HCT116 (cell line): ENCODE data around the gene PPP1R12C. TPM values are rescaled to one million over a fixed set of nuclear protein-coding genes. Genes with fewer than 3 reads are reported as not detected.

Source experiments
- ATAC-seq: fragments of 200-7000 bp; cut with Tn5 transposase; 2 replicates; pipeline ENCODE4 v1.9.1; 2020; ENCODE audit warnings: mild to moderate bottlenecking, moderate library complexity
- BruUV-seq: library from RNA; stranded (reverse); fragments of 400-500 nt; replicated peaks from 2 replicates; lab custom pipeline; 2021; lab: Mats Ljungman, UMichigan
- CTCF ChIA-PET: fragments of 300-600 bp; sonication (Branson Sonifier 250); formaldehyde crosslinking; loops from one replicate; lab custom pipeline; 2021; ENCODE audit warnings: antibody characterized with exemption; lab: Charles Lee
- POLR2A ChIA-PET: fragments of 300-600, 350-600 bp; sonication (Branson Sonifier 250); formaldehyde crosslinking; loops from one replicate; lab custom pipeline; 2021; ENCODE audit warnings: antibody characterized with exemption; lab: Charles Lee
- RAD21 ChIA-PET, 2 experiments: fragments of 300-600 bp; sonication (Branson Sonifier 250); formaldehyde crosslinking; loops; one replicate each; lab custom pipeline; 2023; ENCODE audit warnings: low total read pairs in 2 of 2; ENCODE audit not compliant: uncharacterized antibody in 2 of 2, unreplicated experiment in 2 of 2, low non-redundant PET in 1 of 2; lab: Charles Lee
- DNase-seq: peaks from one replicate; pipeline ENCODE4 v3.0.0-alpha.2; 2010; ENCODE audit warnings: low read depth, low spot score
- H2AFZ ChIP-seq: fragments of 200-600 bp; shearing (Covaris generic), sonication (generic); 2 replicates; pipeline ENCODE4 v1.6.1; 2017; ENCODE audit warnings: low read depth, mixed run types, mixed read lengths, antibody characterized with exemption, low read length; ENCODE audit not compliant: poor library complexity, severe bottlenecking
- H3K27ac ChIP-seq: 2 replicates; pipeline ENCODE4 v1.5.1; 2012; ENCODE audit warnings: low read depth, low read length
- H3K27me3 ChIP-seq: fragments of 200-600 bp; sonication (generic); 2 replicates; pipeline ENCODE4 v1.6.1; 2016; ENCODE audit warnings: mixed run types, low read length, mixed read lengths; ENCODE audit not compliant: insufficient read depth
- H3K36me3 ChIP-seq, 2 experiments: fragments of 200-500 bp in 1 of 2; fragments of 200-600 bp in 1 of 2; sonication (Bioruptor generic) in 1 of 2; sonication (generic) in 1 of 2; 2 replicates each; pipeline versions ENCODE4 v1.5.1 to v1.6.1; 2014 to 2016; ENCODE audit warnings: low read length in 2 of 2, inconsistent platforms in 1 of 2, mixed read lengths in 1 of 2, mixed run types in 1 of 2; ENCODE audit not compliant: insufficient read depth in 2 of 2, control insufficient read depth in 1 of 2
- H3K4me1 ChIP-seq, 2 experiments: fragments of 200-600 bp in 1 of 2; sonication (generic) in 1 of 2; 2 replicates each; pipeline versions ENCODE4 v1.5.1 to v1.6.1; 2012 to 2017; ENCODE audit warnings: low read length in 2 of 2, inconsistent platforms in 1 of 2, mild to moderate bottlenecking in 1 of 2, mixed read lengths in 1 of 2, mixed run types in 1 of 2, moderate library complexity in 1 of 2; ENCODE audit not compliant: insufficient read depth in 2 of 2, control insufficient read depth in 1 of 2
- H3K4me2 ChIP-seq: fragments of 200-600 bp; sonication (generic); 2 replicates; pipeline ENCODE4 v1.6.1; 2017; ENCODE audit warnings: mixed run types, low read length, mixed read lengths
- H3K4me3 ChIP-seq, 2 experiments: fragments of 200-600 bp in 1 of 2; sonication (generic) in 1 of 2; replicated peaks in 1 of 2; 2 replicates each; pipeline ENCODE4 v1.5.1; 2011 to 2016; ENCODE audit warnings: low read length in 2 of 2, control low read depth in 1 of 2, low read depth in 1 of 2, mild to moderate bottlenecking in 1 of 2, mixed read lengths in 1 of 2, mixed run types in 1 of 2
- H3K79me2 ChIP-seq: fragments of 200-600 bp; sonication (generic); 2 replicates; pipeline ENCODE4 v1.6.1; 2017; ENCODE audit warnings: mild to moderate bottlenecking, mixed run types, low read length, moderate library complexity, mixed read lengths; ENCODE audit not compliant: insufficient read depth
- H3K9ac ChIP-seq: fragments of 200-600 bp; sonication (generic); 2 replicates; pipeline ENCODE4 v1.6.1; 2016; ENCODE audit warnings: low read length, mixed read lengths
- H3K9me2 ChIP-seq: fragments of 200-600 bp; sonication (generic), shearing (Covaris generic); 2 replicates; pipeline ENCODE4 v1.6.1; 2017; ENCODE audit warnings: mixed run types, mild to moderate bottlenecking, moderate library complexity; ENCODE audit not compliant: insufficient read depth
- H3K9me3 ChIP-seq, 2 experiments: fragments of 200-500 bp in 1 of 2; fragments of 200-600 bp in 1 of 2; sonication (Bioruptor generic) in 1 of 2; sonication (generic) in 1 of 2; 2 replicates each; pipeline ENCODE4 v1.6.1; 2014 to 2017; ENCODE audit warnings: low read length in 2 of 2, mixed read lengths in 2 of 2, inconsistent platforms in 1 of 2, low read depth in 1 of 2, mild to moderate bottlenecking in 1 of 2, mixed run types in 1 of 2, moderate library complexity in 1 of 2; ENCODE audit not compliant: control insufficient read depth in 1 of 2, insufficient read depth in 1 of 2
- H4K20me1 ChIP-seq: fragments of 200-600 bp; sonication (generic), shearing (Covaris generic); 2 replicates; pipeline ENCODE4 v1.6.1; 2017; ENCODE audit warnings: mixed run types, mild to moderate bottlenecking, moderate library complexity; ENCODE audit not compliant: insufficient read depth
- EZH2phosphoT487 ChIP-seq: fragments of 200-600 bp; IDR thresholded peaks from 2 replicates; pipeline ENCODE4 v1.6.1; 2018; ENCODE audit warnings: antibody characterized with exemption, borderline replicate concordance
- RAD21 ChIP-seq: IDR thresholded peaks from 2 replicates; pipeline ENCODE4 v1.6.1; 2012; ENCODE audit warnings: low read depth, mild to moderate bottlenecking
- TCF7L2 ChIP-seq: IDR thresholded peaks from 2 replicates; pipeline ENCODE4 v1.7.0; 2011; ENCODE audit warnings: borderline replicate concordance, inconsistent platforms; ENCODE audit not compliant: insufficient read depth, insufficient read length; ENCODE audit errors: extremely low read depth
- intact Hi-C: fragments of 100-400 bp; cut with micrococcal nuclease; formaldehyde crosslinking; loops from 2 replicates; pipeline ENCODE4 v1.10.0; 2022
- total RNA-seq: library from RNA; stranded (reverse); gene quantifications from one replicate; pipeline ENCODE4 v1.2.1, GENCODE V29; 2021; ENCODE audit not compliant: unreplicated experiment
- TF ChIP-seq, protein P1 (sequence below), 3 experiments: fragments of 200-600 bp in 1 of 3; sonication (generic) in 1 of 3; IDR thresholded peaks in 2 of 3; conservative IDR thresholded peaks in 1 of 3; 2 replicates each; pipeline ENCODE4 v1.5.1; 2012 to 2017; ENCODE audit warnings: low read depth in 2 of 3, low read length in 2 of 3, antibody characterized with exemption in 1 of 3, borderline replicate concordance in 1 of 3, control low read depth in 1 of 3, mild to moderate bottlenecking in 1 of 3, mixed read lengths in 1 of 3, mixed run types in 1 of 3, moderate library complexity in 1 of 3; ENCODE audit not compliant: insufficient read depth in 1 of 3
- TF ChIP-seq, protein P2 (sequence below): IDR thresholded peaks from 2 replicates; pipeline ENCODE4 v1.6.1; 2011; ENCODE audit warnings: mild to moderate bottlenecking, low read length, moderate library complexity; ENCODE audit not compliant: insufficient replicate concordance; ENCODE audit errors: extremely low read depth

Gene PPP1R12C
- total RNA-seq, 1 experiment from 2014 or later, result 83.2 TPM

DNA sequence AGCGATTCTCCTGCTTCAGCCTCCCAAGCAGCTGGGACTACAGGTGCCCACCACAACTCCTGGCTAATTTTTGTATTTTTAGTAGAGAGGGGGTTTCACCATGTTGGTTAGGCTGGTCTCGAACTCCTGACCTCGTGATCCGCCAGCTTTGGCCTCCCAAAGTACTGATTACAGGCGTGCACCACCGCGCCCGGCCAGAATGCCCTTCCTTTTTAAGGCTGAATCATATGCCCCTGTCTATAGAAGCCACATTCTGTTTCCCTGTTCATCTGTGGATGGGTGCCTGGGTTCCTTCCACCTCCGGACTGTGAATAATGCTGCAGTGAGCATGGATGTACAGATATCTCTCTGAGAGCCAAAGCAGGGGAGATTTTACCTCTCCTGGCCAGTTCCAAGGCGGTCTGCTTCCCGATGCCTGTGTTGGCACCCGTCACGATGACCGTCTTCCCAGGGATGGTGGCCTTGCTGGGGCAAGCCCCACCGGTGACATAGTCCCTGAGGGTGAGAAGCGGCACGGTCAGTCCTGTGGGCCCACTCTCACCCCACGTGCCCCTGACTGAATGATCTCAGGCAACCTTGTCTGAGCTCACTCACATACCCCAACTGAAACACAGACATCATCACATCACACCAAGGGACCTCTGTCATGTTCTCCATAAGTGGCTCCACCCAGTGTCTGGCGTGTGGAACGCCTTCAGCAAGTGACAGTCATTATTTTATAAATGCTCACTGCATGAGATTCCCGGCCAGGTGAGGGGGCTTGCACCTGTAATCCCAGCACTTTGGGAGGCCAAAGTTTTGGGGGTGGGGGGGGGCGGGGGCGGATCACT, 58.4 kb downstream of the PPP1R12C start:
- Histone ChIP-seq H3K36me3 (peaks cover 29% of the 10 kb centered on the region in 2 experiments), H2AFZ (no peak overlapping the region), H3K9me2 (no peaks in the 10 kb centered on the region), H3K27ac (no peak overlapping the region), H3K79me2 (peaks cover 71% of the 10 kb centered on the region), H4K20me1 (no peaks in the 10 kb centered on the region), H3K4me1 (peaks cover 4 to 14% of the 10 kb centered on the region in 2 experiments; a peak in 2 of 4 replicates), H3K4me3 (no peak overlapping the region), H3K27me3 (no peaks in the 10 kb centered on the region), H3K4me2 (no peak overlapping the region), H3K9me3 (no peaks in the 10 kb centered on the region), H3K9ac (no peak overlapping the region)
- ChIA-PET CTCF (interaction anchor here (1.5 kb wide), 1 partner anchor 178 kb away, joined by 4 read pairs; no protein-coding TSS in a partner anchor), RAD21 (no interaction called here), POLR2A (interaction anchor here (0.6 kb wide), 1 partner anchor 15 kb away, joined by 3 read pairs; no protein-coding TSS in a partner anchor)
- ATAC-seq (no peak), DNase-seq (no peak)
- intact Hi-C loops, result no loop called here
- TF ChIP-seq RAD21 (0 out of 2 replicates have a peak, but pooled peaks have one; percentile 8), TCF7L2 (no peak), EZH2phosphoT487 (no peak)
- TF ChIP-seq, protein P1, sequence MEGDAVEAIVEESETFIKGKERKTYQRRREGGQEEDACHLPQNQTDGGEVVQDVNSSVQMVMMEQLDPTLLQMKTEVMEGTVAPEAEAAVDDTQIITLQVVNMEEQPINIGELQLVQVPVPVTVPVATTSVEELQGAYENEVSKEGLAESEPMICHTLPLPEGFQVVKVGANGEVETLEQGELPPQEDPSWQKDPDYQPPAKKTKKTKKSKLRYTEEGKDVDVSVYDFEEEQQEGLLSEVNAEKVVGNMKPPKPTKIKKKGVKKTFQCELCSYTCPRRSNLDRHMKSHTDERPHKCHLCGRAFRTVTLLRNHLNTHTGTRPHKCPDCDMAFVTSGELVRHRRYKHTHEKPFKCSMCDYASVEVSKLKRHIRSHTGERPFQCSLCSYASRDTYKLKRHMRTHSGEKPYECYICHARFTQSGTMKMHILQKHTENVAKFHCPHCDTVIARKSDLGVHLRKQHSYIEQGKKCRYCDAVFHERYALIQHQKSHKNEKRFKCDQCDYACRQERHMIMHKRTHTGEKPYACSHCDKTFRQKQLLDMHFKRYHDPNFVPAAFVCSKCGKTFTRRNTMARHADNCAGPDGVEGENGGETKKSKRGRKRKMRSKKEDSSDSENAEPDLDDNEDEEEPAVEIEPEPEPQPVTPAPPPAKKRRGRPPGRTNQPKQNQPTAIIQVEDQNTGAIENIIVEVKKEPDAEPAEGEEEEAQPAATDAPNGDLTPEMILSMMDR (IDR thresholded peaks at IDR 0.05 in 2 of 3, conservative IDR thresholded peaks at IDR 0.05 in 1 of 3; ENCODE audit: borderline replicate concordance in 1 of 3, insufficient read depth in 1 of 3, low read depth in 2 of 3, low read length in 2 of 3), result peak in 2 of 3 experiments; percentile 22 to 31; a peak in 3 of 6 replicates
- TF ChIP-seq, protein P2, sequence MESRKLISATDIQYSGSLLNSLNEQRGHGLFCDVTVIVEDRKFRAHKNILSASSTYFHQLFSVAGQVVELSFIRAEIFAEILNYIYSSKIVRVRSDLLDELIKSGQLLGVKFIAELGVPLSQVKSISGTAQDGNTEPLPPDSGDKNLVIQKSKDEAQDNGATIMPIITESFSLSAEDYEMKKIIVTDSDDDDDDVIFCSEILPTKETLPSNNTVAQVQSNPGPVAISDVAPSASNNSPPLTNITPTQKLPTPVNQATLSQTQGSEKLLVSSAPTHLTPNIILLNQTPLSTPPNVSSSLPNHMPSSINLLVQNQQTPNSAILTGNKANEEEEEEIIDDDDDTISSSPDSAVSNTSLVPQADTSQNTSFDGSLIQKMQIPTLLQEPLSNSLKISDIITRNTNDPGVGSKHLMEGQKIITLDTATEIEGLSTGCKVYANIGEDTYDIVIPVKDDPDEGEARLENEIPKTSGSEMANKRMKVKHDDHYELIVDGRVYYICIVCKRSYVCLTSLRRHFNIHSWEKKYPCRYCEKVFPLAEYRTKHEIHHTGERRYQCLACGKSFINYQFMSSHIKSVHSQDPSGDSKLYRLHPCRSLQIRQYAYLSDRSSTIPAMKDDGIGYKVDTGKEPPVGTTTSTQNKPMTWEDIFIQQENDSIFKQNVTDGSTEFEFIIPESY, result no peak
- BruUV-seq, result TSS peak; percentile 19
